Neural cell (in vitro differentiated cells): Measurements from ENCODE around the gene SPAG16. TPM values are rescaled to one million over a fixed set of nuclear protein-coding genes. Genes with fewer than 3 reads are reported as not detected.

Experiments
- H2AFZ ChIP-seq: fragments of 200-600, 300-800 bp; sonication (generic), shearing (Covaris generic); 2 replicates; pipeline ENCODE4 v1.6.0; 2014; ENCODE audit warnings: low read depth, mild to moderate bottlenecking, antibody characterized with exemption, low read length, moderate library complexity
- H3F3A ChIP-seq: fragments of 200-600 bp; shearing (Covaris generic); 2 replicates; pipeline ENCODE4 v1.6.1; 2016; ENCODE audit warnings: mild to moderate bottlenecking, moderate library complexity, mixed read lengths, antibody characterized with exemption, low read length; ENCODE audit not compliant: insufficient read depth, poor library complexity, severe bottlenecking
- H3K27ac ChIP-seq: fragments of 200-600, 300-800 bp; sonication (generic), shearing (Covaris generic); 2 replicates; pipeline ENCODE4 v1.5.1; 2014; ENCODE audit warnings: mild to moderate bottlenecking, low read length, moderate library complexity
- H3K27me3 ChIP-seq: fragments of 300-800, 200-600 bp; sonication (generic), shearing (Covaris generic); 2 replicates; pipeline ENCODE4 v1.6.0; 2014; ENCODE audit warnings: mild to moderate bottlenecking, low read depth, low read length, moderate library complexity; ENCODE audit not compliant: insufficient read depth
- H3K36me3 ChIP-seq: fragments of 300-800, 200-600 bp; sonication (generic), shearing (Covaris generic); 2 replicates; pipeline ENCODE4 v1.5.1; 2014; ENCODE audit warnings: mild to moderate bottlenecking, antibody characterized with exemption, low read length, moderate library complexity; ENCODE audit not compliant: insufficient read depth
- H3K4me2 ChIP-seq: fragments of 300-800, 200-600 bp; sonication (generic), shearing (Covaris generic); 2 replicates; pipeline ENCODE4 v1.6.0; 2014; ENCODE audit warnings: mild to moderate bottlenecking, low read length
- H3K4me3 ChIP-seq: fragments of 300-800, 200-600 bp; sonication (generic), shearing (Covaris generic); 2 replicates; pipeline ENCODE4 v1.5.1; 2014; ENCODE audit warnings: mild to moderate bottlenecking, low read length, moderate library complexity
- H3K79me2 ChIP-seq: fragments of 200-600 bp; shearing (Covaris generic); replicated peaks from 2 replicates; pipeline ENCODE4 v1.6.0; 2014; ENCODE audit warnings: mild to moderate bottlenecking, low read length, moderate library complexity; ENCODE audit not compliant: insufficient read depth
- H3K9ac ChIP-seq: fragments of 300-800, 200-600 bp; sonication (generic), shearing (Covaris generic); 2 replicates; pipeline ENCODE4 v1.6.1; 2016; ENCODE audit warnings: mild to moderate bottlenecking, low read length, mixed read lengths
- H3K9me2 ChIP-seq: fragments of 200-600 bp; shearing (Covaris generic); 2 replicates; pipeline ENCODE4 v1.6.1; 2016; ENCODE audit warnings: mild to moderate bottlenecking, low read length, mixed read lengths; ENCODE audit not compliant: insufficient read depth
- H3K9me3 ChIP-seq: fragments of 200-600, 300-800 bp; sonication (generic), shearing (Covaris generic); 2 replicates; pipeline ENCODE4 v1.6.1; 2016; ENCODE audit warnings: mild to moderate bottlenecking, mixed run types, low read length, moderate library complexity, mixed read lengths
- H4K20me1 ChIP-seq: fragments of 200-600 bp; shearing (Covaris generic); 2 replicates; pipeline ENCODE4 v1.6.1; 2016; ENCODE audit warnings: mild to moderate bottlenecking, mixed run types; ENCODE audit not compliant: insufficient read depth
- CTCF ChIP-seq: fragments of 450-650 bp; IDR thresholded peaks from 2 replicates; pipeline ENCODE4 v1.5.1; 2014; ENCODE audit warnings: antibody characterized with exemption, mild to moderate bottlenecking, moderate library complexity; ENCODE audit not compliant: poor library complexity, severe bottlenecking
- EP300 ChIP-seq: fragments of 450-650 bp; conservative IDR thresholded peaks from 2 replicates; pipeline ENCODE4 v1.6.1; 2014; ENCODE audit warnings: antibody characterized with exemption, mild to moderate bottlenecking, moderate library complexity; ENCODE audit not compliant: poor library complexity, severe bottlenecking
- MXI1 ChIP-seq: fragments of 450-650 bp; conservative IDR thresholded peaks from 2 replicates; pipeline ENCODE4 v1.6.1; 2014; ENCODE audit warnings: antibody characterized with exemption, mild to moderate bottlenecking; ENCODE audit not compliant: poor library complexity, severe bottlenecking
- POLR2AphosphoS5 ChIP-seq: IDR thresholded peaks from 2 replicates; pipeline ENCODE4 v1.6.1; 2012
- RAD21 ChIP-seq: fragments of 450-650 bp; conservative IDR thresholded peaks from 2 replicates; pipeline ENCODE4 v1.6.1; 2014; ENCODE audit warnings: antibody characterized with exemption, mild to moderate bottlenecking, moderate library complexity
- REST ChIP-seq: IDR thresholded peaks from 2 replicates; pipeline ENCODE4 v1.6.1; 2012; ENCODE audit warnings: borderline replicate concordance
- SMC3 ChIP-seq: fragments of 450-650 bp; conservative IDR thresholded peaks from 2 replicates; pipeline ENCODE4 v1.6.1; 2014; ENCODE audit warnings: antibody characterized with exemption, mild to moderate bottlenecking, moderate library complexity; ENCODE audit not compliant: poor library complexity
- TAF1 ChIP-seq: IDR thresholded peaks from 2 replicates; pipeline ENCODE4 v1.6.1; 2012; ENCODE audit warnings: low read depth
- polyA plus RNA-seq: library from polyadenylated mRNA; depleted of rRNA; stranded (reverse); fragments of >200 nt; gene quantifications from 2 replicates; pipeline ENCODE4 v1.2.3, GENCODE V29; 2014

Gene SPAG16
- polyA plus RNA-seq, 1 donor from 2014 or later: 75.4 TPM

- no peaks in the 10 kb centered on the region for H3F3A ChIP-seq
- TF ChIP-seq CTCF: no peak
- no peak for TF ChIP-seq TAF1
- no peak for TF ChIP-seq EP300
- TF ChIP-seq MXI1: no peak
- no peak for TF ChIP-seq RAD21
- TF ChIP-seq REST: no peak
- no peaks in the 10 kb centered on the region for H3K9me2 ChIP-seq
- no peak overlapping the region for H3K4me3 ChIP-seq
- H3K36me3 ChIP-seq: no peaks in the 10 kb centered on the region
- no peak overlapping the region for H3K4me2 ChIP-seq
- H3K79me2 ChIP-seq: no peaks in the 10 kb centered on the region
- no peak overlapping the region for H2AFZ ChIP-seq
- H3K27ac ChIP-seq: no peak overlapping the region
- no peak overlapping the region for H3K9ac ChIP-seq
- no peaks in the 10 kb centered on the region for H3K27me3 ChIP-seq
- H4K20me1 ChIP-seq: no peaks in the 10 kb centered on the region
- no peaks in the 10 kb centered on the region for H3K9me3 ChIP-seq
Observed at GRCh38 chr2:214255046-214255445, 970.8 kb downstream of the SPAG16 start.

GRCh38 chr2:214261683-214262082, 977.4 kb downstream of the SPAG16 start:
- TF ChIP-seq MXI1: no peak
- no peaks in the 10 kb centered on the region for H3F3A ChIP-seq
- H3K4me3 ChIP-seq: no peak overlapping the region
- no peak overlapping the region for H2AFZ ChIP-seq
- H3K9ac ChIP-seq: no peak overlapping the region
- H3K9me3 ChIP-seq: no peaks in the 10 kb centered on the region
- no peaks in the 10 kb centered on the region for H3K79me2 ChIP-seq
- no peak overlapping the region for H3K27ac ChIP-seq
- no peaks in the 10 kb centered on the region for H3K36me3 ChIP-seq
- H4K20me1 ChIP-seq: no peaks in the 10 kb centered on the region
- no peak overlapping the region for H3K4me2 ChIP-seq
- H3K9me2 ChIP-seq: no peaks in the 10 kb centered on the region
- H3K27me3 ChIP-seq: no peaks in the 10 kb centered on the region

- Histone ChIP-seq H3K27ac (no peak overlapping the region), H3F3A (no peaks in the 10 kb centered on the region), H3K4me3 (no peak overlapping the region), H3K4me2 (no peak overlapping the region), H3K79me2 (no peaks in the 10 kb centered on the region), H3K9ac (no peak overlapping the region), H4K20me1 (no peaks in the 10 kb centered on the region), H3K9me3 (no peaks in the 10 kb centered on the region), H3K27me3 (no peaks in the 10 kb centered on the region), H3K36me3 (no peaks in the 10 kb centered on the region), H2AFZ (no peak overlapping the region), H3K9me2 (no peaks in the 10 kb centered on the region)
- TF ChIP-seq SMC3 (no peak), EP300 (no peak), POLR2AphosphoS5 (no peak), REST (no peak)
Observed at GRCh38 chr2:214264171-214264570, 979.9 kb downstream of the SPAG16 start.
